ENCODE measurements around the gene ARL3. TPM values are rescaled to one million over a fixed set of nuclear protein-coding genes. Genes with fewer than 3 reads are reported as not detected.
A peak's percentile ranks its signal among the peaks of the same experiment; 100 is the strongest.
"Not testable (repeated sequence)": the region's sequence is repeated elsewhere in the genome, so short reads cannot be mapped to it uniquely, and the experiment has no call there.

Gene ARL3
- total RNA-seq, 1 donor from 2014 or later, result 7.2 TPM

- peak; percentile 94 for DNase-seq (ENCODE audit: low spot score)
Observed at GRCh38 chr10:102673819-102674511, 40.2 kb downstream of the ARL3 start.

- no peak for DNase-seq (ENCODE audit: low spot score)
Observed at GRCh38 chr10:102673236-102673818, 40.9 kb downstream of the ARL3 start.

DNA sequence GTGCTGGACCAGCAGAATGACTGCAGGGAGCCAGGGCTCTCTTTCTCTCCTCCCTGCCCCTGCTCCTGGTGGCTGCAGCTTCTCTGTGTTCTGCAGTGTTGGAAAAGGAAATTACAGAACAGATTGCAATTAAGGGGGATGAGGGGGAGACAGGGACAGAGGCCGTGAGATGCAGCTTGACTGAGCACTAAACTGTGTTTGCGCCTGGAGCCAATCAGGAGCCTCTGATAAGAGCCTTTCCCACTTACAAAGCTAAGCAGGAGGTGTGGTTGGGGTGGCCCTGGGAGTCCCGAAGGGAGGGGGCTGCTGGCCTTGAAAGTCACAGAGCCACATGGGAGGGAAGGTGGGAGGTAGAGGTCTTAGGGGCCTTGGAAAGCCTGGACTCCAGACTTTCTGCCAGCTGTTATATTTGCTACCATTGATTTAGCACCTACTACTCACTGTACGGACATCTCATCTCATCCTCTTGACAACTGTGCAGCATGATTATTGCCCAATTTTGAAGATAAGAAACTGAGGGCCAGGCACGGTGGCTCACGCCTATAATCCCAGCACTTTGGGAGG is 43.2 kb downstream of the ARL3 start:
- DNase-seq (ENCODE audit: low spot score), result no peak

- no peak for DNase-seq (ENCODE audit: low spot score)
Observed at GRCh38 chr10:102670065-102670670, 44.0 kb downstream of the ARL3 start.

- DNase-seq (ENCODE audit: low spot score), result peak; percentile 36
Observed at GRCh38 chr10:102669206-102670064, 44.8 kb downstream of the ARL3 start.

DNA sequence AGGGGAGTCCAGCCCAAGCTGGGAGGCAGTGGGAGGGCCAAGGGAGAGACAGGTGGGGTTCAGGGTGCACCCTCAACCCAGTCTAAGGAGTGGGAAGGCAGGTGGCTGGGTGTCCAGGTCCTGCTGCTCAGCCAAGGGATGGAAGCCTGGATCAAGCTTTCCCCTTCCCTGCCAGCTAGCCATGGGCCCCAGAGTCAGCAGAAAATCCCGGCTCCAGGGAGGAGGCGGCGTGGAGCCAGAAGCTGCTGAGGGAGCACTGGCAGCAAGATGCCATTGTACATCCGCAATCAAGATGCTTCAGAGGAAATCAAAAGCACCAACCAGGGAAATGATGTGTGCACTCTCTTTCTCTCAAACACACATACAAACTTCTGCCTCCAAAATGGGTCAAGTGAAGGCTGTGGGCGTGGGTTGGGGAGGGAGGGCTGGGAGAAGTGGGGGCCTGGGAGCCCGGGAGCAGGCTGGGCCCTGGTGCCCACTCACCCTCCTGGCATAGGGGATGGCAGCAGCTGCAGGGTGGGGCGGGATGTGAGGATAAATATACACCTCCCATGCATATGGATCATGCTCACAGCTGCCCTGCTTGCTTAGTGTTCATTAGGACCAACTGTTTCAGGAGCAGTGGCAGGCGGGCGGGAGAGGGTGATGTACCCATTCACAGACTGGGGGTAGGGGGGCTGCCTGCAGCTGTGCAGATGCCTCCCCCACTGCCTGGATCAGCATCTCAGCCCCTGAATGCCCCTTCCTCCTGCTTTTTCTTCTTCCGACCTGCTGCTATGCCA is 45.7 kb downstream of the ARL3 start:
- no peak for DNase-seq (ENCODE audit: low spot score)

DNA sequence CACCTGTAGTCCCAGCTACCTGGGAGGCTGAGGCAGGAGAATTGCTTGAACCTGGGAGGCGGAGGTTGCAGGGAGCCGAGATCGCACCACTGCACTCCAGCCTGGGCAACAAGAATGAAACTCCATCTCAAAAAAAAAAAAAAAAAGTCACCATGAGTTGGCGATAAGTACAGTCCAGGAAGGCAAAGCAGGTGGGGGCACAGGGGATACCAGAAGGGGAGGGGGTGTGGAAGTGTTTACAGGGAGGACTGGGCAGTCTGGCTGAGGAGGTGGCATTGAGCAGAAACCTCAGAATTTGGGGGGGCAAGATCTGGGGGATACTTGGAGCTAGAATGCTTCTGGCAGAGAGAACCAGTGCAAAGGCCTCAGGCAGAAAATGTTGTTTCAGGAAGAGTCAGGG is 46.8 kb downstream of the ARL3 start:
- not testable (repeated sequence) for DNase-seq (ENCODE audit: low spot score)

- DNase-seq (ENCODE audit: low spot score), result no peak
Observed at GRCh38 chr10:102665904-102666509, 48.2 kb downstream of the ARL3 start.

GRCh38 chr10:102661658-102662028 is 52.6 kb downstream of the ARL3 start:
- DNase-seq (ENCODE audit: low spot score), result no peak

DNA sequence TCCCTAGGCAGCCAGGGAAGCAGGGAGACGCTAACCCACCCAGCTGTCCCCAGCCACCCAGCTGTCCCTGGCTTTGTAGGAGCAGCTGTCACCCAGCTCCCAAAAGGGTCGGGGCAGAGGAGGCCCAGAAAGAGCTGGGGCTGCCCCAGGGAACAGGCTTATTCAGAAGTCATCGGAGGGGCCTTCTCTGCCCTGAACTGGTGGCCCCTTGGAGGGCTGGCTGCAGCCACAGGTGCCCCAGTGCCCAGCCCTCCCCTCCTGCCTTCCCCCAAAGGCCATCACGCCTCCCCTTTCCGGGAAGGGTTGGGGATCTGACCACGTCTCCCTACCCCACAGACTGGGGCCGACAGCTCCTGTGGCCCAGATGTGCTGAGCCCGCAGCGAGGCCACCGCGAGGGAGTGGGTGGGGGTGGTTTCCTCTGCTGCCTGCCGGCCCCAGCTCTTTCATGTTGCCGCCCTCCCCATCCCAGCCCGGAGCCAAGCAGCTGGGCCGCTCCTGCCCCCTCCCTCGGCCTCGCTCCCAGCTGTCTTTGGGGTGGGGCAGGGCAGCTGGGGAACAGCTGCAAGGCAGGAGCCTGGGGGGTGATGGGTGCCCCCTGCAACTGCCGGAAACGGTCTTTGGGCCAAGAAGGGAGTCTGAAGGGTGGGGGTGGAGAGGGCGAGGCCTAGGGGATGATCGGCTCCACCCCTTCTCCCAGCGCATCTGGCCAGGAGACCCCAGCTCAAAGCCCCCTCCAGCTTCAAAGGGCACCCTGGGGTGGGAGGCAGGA is 53.1 kb downstream of the ARL3 start:
- peak; percentile 90 for DNase-seq (ENCODE audit: low spot score)

DNA sequence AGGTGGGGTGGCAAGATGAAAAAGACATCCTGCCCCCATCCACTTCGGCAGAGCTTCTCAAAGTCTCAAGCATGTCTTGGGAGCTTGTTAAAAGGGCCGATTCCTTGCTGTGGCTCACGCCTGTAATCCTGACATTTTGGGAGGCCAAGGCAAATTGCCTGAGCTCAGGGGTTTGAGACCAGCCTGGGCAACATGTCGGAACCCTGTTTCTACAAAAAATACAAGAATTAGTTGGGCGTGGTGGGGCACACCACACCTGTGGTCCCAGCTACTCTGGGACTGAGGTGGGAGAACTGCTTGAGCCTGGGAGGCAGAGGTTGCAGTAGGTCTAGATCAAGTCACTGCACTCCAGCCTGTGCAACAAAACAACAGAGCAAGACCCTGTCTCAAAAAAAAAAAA is 55.4 kb downstream of the ARL3 start:
- DNase-seq (ENCODE audit: low spot score), result no peak

DNA sequence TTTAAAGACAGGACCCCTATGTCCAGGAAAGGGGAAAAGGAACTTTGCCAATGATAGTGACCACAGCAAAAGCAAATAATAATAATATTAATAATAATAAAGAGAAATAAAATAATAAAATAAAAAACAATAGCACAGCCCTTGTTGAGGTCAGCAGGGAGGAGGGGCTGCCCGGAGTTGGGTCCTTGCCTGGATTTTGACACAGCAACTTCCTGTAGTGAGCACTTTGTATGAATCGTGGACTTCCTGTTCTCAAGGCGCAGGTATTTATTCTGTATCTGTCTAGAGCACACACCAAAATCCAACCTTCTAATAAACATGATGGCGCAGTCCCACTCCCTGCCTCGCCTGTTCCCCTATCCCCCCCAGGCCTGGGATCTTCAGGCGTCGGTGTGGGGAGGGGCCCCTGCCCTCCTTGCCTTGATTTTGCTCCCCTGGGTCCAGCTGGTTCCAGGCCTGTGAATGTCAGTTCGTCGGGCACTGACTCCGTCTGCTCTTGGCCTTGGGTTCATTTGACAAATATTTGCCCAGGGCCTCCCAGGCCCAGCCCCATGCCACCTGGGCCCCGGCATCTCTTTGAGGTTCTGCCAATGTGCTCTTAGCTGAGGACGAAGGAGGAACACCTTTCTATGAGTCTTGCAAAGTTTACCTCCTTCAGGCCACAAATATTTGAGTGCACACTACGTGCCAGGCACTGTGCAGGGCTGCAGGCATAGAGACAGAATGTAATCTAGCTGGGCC is 56.0 kb downstream of the ARL3 start:
- no peak for DNase-seq (ENCODE audit: low spot score)

- no peak for DNase-seq (ENCODE audit: low spot score)
Observed at GRCh38 chr10:102657451-102657850, 56.7 kb downstream of the ARL3 start.

DNA sequence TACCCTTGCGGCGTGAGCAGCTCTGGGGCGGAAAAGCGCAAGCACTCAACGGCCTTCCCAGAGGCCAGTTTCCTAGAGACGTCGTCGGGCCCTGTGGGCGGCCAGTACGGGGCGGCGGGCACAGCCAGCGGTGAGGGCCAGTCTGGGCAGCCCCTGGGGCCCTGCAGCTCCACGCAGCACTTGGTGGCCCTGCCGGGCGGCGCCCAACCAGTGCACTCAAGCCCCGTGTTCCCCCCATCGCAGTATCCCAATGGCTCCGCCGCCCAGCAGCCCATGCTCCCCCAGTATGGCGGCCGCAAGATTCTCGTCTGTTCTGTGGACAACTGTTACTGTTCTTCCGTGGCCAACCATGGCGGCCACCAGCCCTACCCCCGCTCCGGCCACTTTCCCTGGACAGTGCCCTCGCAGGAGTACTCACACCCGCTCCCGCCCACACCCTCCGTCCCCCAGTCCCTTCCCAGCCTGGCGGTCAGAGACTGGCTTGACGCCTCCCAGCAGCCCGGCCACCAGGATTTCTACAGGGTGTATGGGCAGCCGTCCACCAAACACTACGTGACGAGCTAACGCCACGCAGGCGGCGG is 57.3 kb downstream of the ARL3 start:
- no peak for DNase-seq (ENCODE audit: low spot score)

GRCh38 chr10:102656026-102656425 is 58.2 kb downstream of the ARL3 start:
- DNase-seq (ENCODE audit: low spot score), result no peak

DNA sequence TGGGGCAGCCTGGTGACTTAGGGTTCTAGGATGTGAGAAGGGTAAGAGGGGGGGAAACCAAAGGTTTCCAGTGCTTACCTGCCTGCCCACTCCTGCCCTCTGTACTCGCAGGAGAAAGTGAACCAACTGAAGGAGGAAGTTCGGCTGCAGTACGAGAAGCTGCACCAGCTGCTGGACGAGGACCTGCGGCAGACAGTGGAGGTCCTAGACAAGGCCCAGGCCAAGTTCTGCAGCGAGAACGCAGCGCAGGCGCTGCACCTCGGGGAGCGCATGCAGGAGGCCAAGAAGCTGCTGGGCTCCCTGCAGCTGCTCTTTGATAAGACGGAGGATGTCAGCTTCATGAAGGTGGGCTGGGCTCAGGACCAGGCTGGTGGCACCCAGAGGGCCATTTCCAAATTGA is 59.2 kb downstream of the ARL3 start:
- DNase-seq (ENCODE audit: low spot score), result no peak

DNA sequence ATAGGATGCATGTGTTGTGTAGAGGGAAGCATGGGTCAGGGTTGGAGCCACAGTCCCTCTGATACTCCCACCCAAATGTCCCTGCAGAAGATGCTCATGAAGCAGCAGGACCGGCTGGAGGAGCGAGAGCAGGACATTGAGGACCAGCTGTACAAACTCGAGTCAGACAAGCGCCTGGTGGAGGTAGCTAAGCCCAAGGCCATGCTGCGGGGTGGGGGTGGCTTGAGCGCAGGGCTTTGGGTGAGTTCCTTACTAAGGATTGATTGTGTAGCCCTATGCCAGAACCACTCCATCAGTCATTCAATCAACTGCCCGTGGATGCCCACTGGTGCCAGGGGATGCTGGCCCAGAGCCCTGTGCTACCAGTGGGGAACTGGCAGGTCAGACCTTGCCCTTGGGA is 59.6 kb downstream of the ARL3 start:
- no peak for DNase-seq (ENCODE audit: low spot score)

DNA sequence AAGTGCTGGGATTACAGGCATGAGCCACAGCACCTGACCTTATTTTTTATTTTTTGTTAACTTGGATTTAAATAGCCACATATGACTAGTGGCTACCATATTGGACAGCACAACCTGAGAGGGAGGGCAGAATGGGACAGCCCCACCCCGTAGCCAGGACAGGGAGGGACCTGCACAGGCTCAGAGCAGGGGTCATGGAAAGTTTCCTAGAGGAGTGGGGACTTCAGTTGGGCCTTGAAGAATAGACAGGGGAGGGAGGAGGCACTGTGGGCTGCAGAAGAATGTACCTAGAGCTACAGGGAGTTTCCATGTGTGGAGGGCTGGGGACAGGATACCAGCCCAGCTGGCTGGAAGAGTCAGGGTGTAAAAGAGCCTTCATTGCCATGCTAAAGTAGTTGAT is 61.1 kb downstream of the ARL3 start:
- no peak for DNase-seq (ENCODE audit: low spot score)

Measured in umbilical cord (tissue), 2 donors.